K562 (cell line): ENCODE measurements around the gene ZNF239. TPM values are rescaled to one million over a fixed set of nuclear protein-coding genes. Genes with fewer than 3 reads are reported as not detected.
A peak's percentile ranks its signal among the peaks of the same experiment; 100 is the strongest.

Source experiments
- ATAC-seq: fragments of 200-7000 bp; cut with Tn5 transposase; 3 replicates; pipeline ENCODE4 v1.9.1; 2020; ENCODE audit warnings: moderate library complexity
- BruUV-seq: library from RNA; stranded (reverse); fragments of 400-500 nt; replicated peaks from 2 replicates; lab custom pipeline; 2021; lab: Mats Ljungman, UMichigan
- CTCF ChIA-PET: fragments of 300-600 bp; formaldehyde crosslinking; extraction: SDS; loops from one replicate; lab custom pipeline; 2021; ENCODE audit warnings: low intra/inter-chr PET ratio; lab: Yijun Ruan, JAX
- POLR2A ChIA-PET: fragments of 300-600, 350-650 bp; sonication (Branson Sonifier 250); formaldehyde crosslinking; extraction: SDS; loops from one replicate; lab custom pipeline; 2021; ENCODE audit warnings: antibody characterized with exemption, inconsistent platforms; lab: Yijun Ruan, JAX
- DNase-seq, 4 experiments: peaks; one replicate each; pipeline versions ENCODE4 v3.0.0 to v3.0.0-alpha.2; 2011 to 2018; ENCODE audit warnings: low spot score in 3 of 4, mixed read lengths in 3 of 4; ENCODE audit errors: extremely low read depth in 1 of 4
- FAIRE-seq: peaks from 2 replicates; lab custom pipeline; 2011; peaks lifted over from hg19 to GRCh38; lab: Jason Lieb, UNC
- H2AFZ ChIP-seq: 2 replicates; pipeline ENCODE4 v1.6.0; 2011; ENCODE audit warnings: low read depth, low read length, control low read depth, inconsistent platforms
- H3K27ac ChIP-seq: fragments of 200-600 bp; 3 replicates; pipeline ENCODE4 v1.8.0; 2011; ENCODE audit warnings: low read depth, mild to moderate bottlenecking, control low read depth, inconsistent platforms, low read length, moderate library complexity, mixed read lengths; ENCODE audit errors: extremely low read depth
- H3K27me3 ChIP-seq, 2 experiments: fragments of 300-600 bp in 1 of 2; 2 replicates in 1 of 2; 3 replicates in 1 of 2; pipeline versions ENCODE4 v1.6.0 to v1.8.0; 2011; ENCODE audit warnings: inconsistent platforms in 2 of 2, low read length in 2 of 2, mild to moderate bottlenecking in 1 of 2, mixed read lengths in 1 of 2, moderate library complexity in 1 of 2; ENCODE audit not compliant: control insufficient read depth in 2 of 2, insufficient read depth in 2 of 2
- H3K36me3 ChIP-seq: fragments of 300-600 bp; 3 replicates; pipeline ENCODE4 v1.8.0; 2011; ENCODE audit warnings: mild to moderate bottlenecking, low read length, inconsistent platforms; ENCODE audit not compliant: control insufficient read depth, insufficient read depth
- H3K4me1 ChIP-seq, 2 experiments: fragments of 200-600 bp in 1 of 2; replicated peaks in 1 of 2; 2 replicates in 1 of 2; 3 replicates in 1 of 2; pipeline versions ENCODE4 v1.5.1 to v1.8.0; 2011; ENCODE audit warnings: inconsistent platforms in 2 of 2, low read length in 2 of 2, mild to moderate bottlenecking in 1 of 2, mixed read lengths in 1 of 2, moderate library complexity in 1 of 2; ENCODE audit not compliant: control insufficient read depth in 2 of 2, insufficient read depth in 2 of 2
- H3K4me2 ChIP-seq: 2 replicates; pipeline ENCODE4 v1.6.1; 2011; ENCODE audit warnings: low read length, control low read depth, inconsistent platforms, mixed read lengths; ENCODE audit not compliant: insufficient read depth
- H3K4me3 ChIP-seq: fragments of 200-600 bp; sonication (generic), shearing (Covaris generic); 2 replicates; pipeline ENCODE4 v1.5.1; 2016; ENCODE audit warnings: control low read depth, inconsistent platforms
- H3K79me2 ChIP-seq: fragments of 200-600 bp; 3 replicates; pipeline ENCODE4 v1.8.0; 2011; ENCODE audit warnings: low read length, inconsistent platforms; ENCODE audit not compliant: control insufficient read depth, insufficient read depth
- H3K9ac ChIP-seq, 2 experiments: 2 replicates each; pipeline versions ENCODE4 v1.6.0 to v1.6.1; 2011; ENCODE audit warnings: low read depth in 2 of 2, low read length in 2 of 2, control low read depth in 1 of 2, inconsistent platforms in 1 of 2, mild to moderate bottlenecking in 1 of 2, mixed read lengths in 1 of 2; ENCODE audit not compliant: insufficient read depth in 1 of 2
- H3K9me1 ChIP-seq: one replicate; pipeline ENCODE4 v1.6.0; 2011; ENCODE audit warnings: inconsistent platforms, mild to moderate bottlenecking, low read length, moderate library complexity; ENCODE audit not compliant: control insufficient read depth, insufficient read depth
- H3K9me3 ChIP-seq: replicated peaks from 2 replicates; pipeline ENCODE4 v1.5.1; 2011; ENCODE audit warnings: low read depth, low read length, inconsistent platforms; ENCODE audit not compliant: control insufficient read depth, insufficient read depth
- H4K20me1 ChIP-seq: replicated peaks from 2 replicates; pipeline ENCODE4 v1.6.1; 2011; ENCODE audit warnings: low read length, inconsistent platforms, mixed read lengths; ENCODE audit not compliant: control insufficient read depth, insufficient read depth
- ARID3A ChIP-seq: IDR thresholded peaks from 2 replicates; pipeline ENCODE4 v1.6.1; 2012; ENCODE audit warnings: low read depth, low read length, improper control_type of control experiment, borderline replicate concordance
- CBFA2T2 ChIP-seq: fragments of 450-650 bp; conservative IDR thresholded peaks from 2 replicates; pipeline ENCODE4 v1.6.1; 2017; ENCODE audit warnings: mild to moderate bottlenecking
- CBFA2T3 ChIP-seq: fragments of 450-650 bp; IDR thresholded peaks from 2 replicates; pipeline ENCODE4 v1.6.1; 2017
- CBX5 ChIP-seq: IDR thresholded peaks from 2 replicates; pipeline ENCODE4 v1.6.1; 2014; ENCODE audit warnings: low read depth, borderline replicate concordance
- CREM ChIP-seq: IDR thresholded peaks from 2 replicates; pipeline ENCODE4 v1.6.1; 2014; ENCODE audit warnings: antibody characterized with exemption, low read depth
- DPF2 ChIP-seq: fragments of 450-650 bp; IDR thresholded peaks from 2 replicates; pipeline ENCODE4 v1.6.1; 2016
- HNRNPH1 ChIP-seq: fragments of 200-400 bp; formaldehyde crosslinking; optimal IDR thresholded peaks from 2 replicates; pipeline ENCODE3; 2017; ENCODE audit warnings: low read depth, mild to moderate bottlenecking, low read length, moderate library complexity
- KDM5B ChIP-seq: fragments of 200-600 bp; sonication (generic); IDR thresholded peaks from 2 replicates; pipeline ENCODE4 v1.6.1; 2012; ENCODE audit warnings: low read depth, mild to moderate bottlenecking, moderate library complexity, low read length, control low read depth, inconsistent platforms; ENCODE audit not compliant: insufficient replicate concordance
- MXD1 ChIP-seq: fragments of 250-450 bp; sonication (Bioruptor Pico); IDR thresholded peaks from 2 replicates; pipeline ENCODE4 v1.8.0; 2021; ENCODE audit warnings: borderline replicate concordance, mild to moderate bottlenecking, moderate library complexity; ENCODE audit not compliant: poor library complexity, severe bottlenecking
- POLR2A ChIP-seq: fragments of 450-650 bp; conservative IDR thresholded peaks from 2 replicates; pipeline ENCODE4 v1.6.1; 2016
- SMARCA4 ChIP-seq: fragments of 450-650 bp; IDR thresholded peaks from 2 replicates; pipeline ENCODE4 v1.6.1; 2016
- SP1 ChIP-seq: sonication (generic); formaldehyde crosslinking; IDR thresholded peaks from 2 replicates; pipeline ENCODE4 v1.8.1; 2022; ENCODE audit warnings: mild to moderate bottlenecking, missing genetic modification reagents
- TAF1 ChIP-seq: IDR thresholded peaks from 2 replicates; pipeline ENCODE4 v1.6.1; 2011; ENCODE audit warnings: mild to moderate bottlenecking, low read length, moderate library complexity; ENCODE audit not compliant: insufficient read depth, control insufficient read depth, severe bottlenecking; ENCODE audit errors: extremely low read depth
- YBX1 ChIP-seq: fragments of 450-650 bp; IDR thresholded peaks from 2 replicates; pipeline ENCODE4 v1.7.1; 2016; ENCODE audit warnings: mild to moderate bottlenecking
- ZBTB1 ChIP-seq: sonication (generic); formaldehyde crosslinking; IDR thresholded peaks from 2 replicates; pipeline ENCODE4 v1.8.1; 2023; ENCODE audit warnings: missing genetic modification reagents, low read depth, mild to moderate bottlenecking, borderline replicate concordance
- ZNF124 ChIP-seq: sonication (generic); formaldehyde crosslinking; IDR thresholded peaks from 2 replicates; pipeline ENCODE4 v1.8.1; 2022; ENCODE audit warnings: missing genetic modification reagents
- ZNF174 ChIP-seq: fragments of 250-450 bp; sonication (Bioruptor Pico); IDR thresholded peaks from 2 replicates; pipeline ENCODE4 v1.4.0; 2020; ENCODE audit warnings: mild to moderate bottlenecking
- ZNF586 ChIP-seq: fragments of 450-650 bp; formaldehyde crosslinking; conservative IDR thresholded peaks from 2 replicates; pipeline ENCODE4 v1.4.0; 2020; ENCODE audit warnings: mild to moderate bottlenecking, moderate library complexity
- ZNF695 ChIP-seq: fragments of 450-650 bp; formaldehyde crosslinking; IDR thresholded peaks from 2 replicates; pipeline ENCODE4 v1.4.0; 2020; ENCODE audit warnings: mild to moderate bottlenecking, moderate library complexity
- ZNF79 ChIP-seq: fragments of 250-450 bp; sonication (Bioruptor Pico); IDR thresholded peaks from 2 replicates; pipeline ENCODE4 v1.4.0; 2020; ENCODE audit warnings: low read depth, mild to moderate bottlenecking, moderate library complexity
- WGBS: fragments of 100-300 bp; shearing (Covaris generic); methylation state at CpG from one replicate; pipeline ENCODE4 v1.1.6; 2016; ENCODE audit warnings: low coverage, mixed read lengths; ENCODE audit not compliant: insufficient coverage; ENCODE audit errors: missing lambda C conversion rate; 5-methylcytosine and 5-hydroxymethylcytosine counted together
- in situ Hi-C: fragments of 300-500 bp; cut with MboI; formaldehyde crosslinking; loops from 4 replicates; pipeline ENCODE4 v1.15.0; 2018; ENCODE audit warnings: inconsistent platforms, mixed read lengths
- intact Hi-C: fragments of 100-400 bp; cut with micrococcal nuclease; formaldehyde crosslinking; loops from 2 replicates; pipeline ENCODE4 v1.14.2; 2022
- polyA plus RNA-seq, 8 experiments: library from polyadenylated mRNA; depleted of rRNA in 4 of 8; stranded (reverse) in 5 of 8; unstranded in 3 of 8; fragments of >200 nt; fragmentation: Nextera tagmentation in 2 of 8; fragmentation: Illumina TruSeq in 1 of 8; extraction: Ambion mirVana in 2 of 8; extraction: Trizol in 1 of 8; gene quantifications; 2 replicates each; pipeline versions ENCODE4 v1.2.1 to v1.2.3, GENCODE V29; 2011 to 2014; ENCODE audit warnings: inconsistent platforms in 1 of 8, missing spikeins in 1 of 8
- total RNA-seq, 7 experiments: library from RNA; depleted of rRNA in 6 of 7; stranded (reverse); fragments of >200 nt in 6 of 7; fragmentation: Illumina TruSeq in 2 of 7; extraction: Trizol in 2 of 7; gene quantifications; 2 replicates each; pipeline versions ENCODE4 v1.2.1 to v1.2.3, GENCODE V29; 2011 to 2021; ENCODE audit warnings: low replicate concordance in 1 of 7

The ZNF239 gene
- total and polyA plus RNA-seq, 9 of the 15 experiments (the other 6 are each of a cell fraction or from before 2014, with no cell fraction given): 13.7 to 26.7 (median 23.4) TPM

- Histone ChIP-seq H2AFZ (peak within 1 kb of the TSS; percentile 88), H3K79me2 (peaks cover 12% of the 10 kb centered on the region), H3K9me3 (peaks cover 4% of the 10 kb centered on the region; the same call in 1 of the 2 replicates), H3K36me3 (peaks cover 38% of the 10 kb centered on the region), H3K9ac (peak within 1 kb of the TSS; percentile 72 to 94), H3K4me1 (peaks cover 0 to 12% of the 10 kb centered on the region in 2 experiments; a peak in 3 of 5 replicates), H3K9me1 (no peaks in the 10 kb centered on the region), H4K20me1 (no peaks in the 10 kb centered on the region), H3K4me2 (peak within 1 kb of the TSS; percentile 94), H3K27ac (peak within 1 kb of the TSS; percentile 75), H3K4me3 (peak within 1 kb of the TSS; percentile 75), H3K27me3 (peaks cover 4 to 11% of the 10 kb centered on the region in 2 experiments; a peak in 4 of 5 replicates)
- DNase-seq (peak; percentile 89 to 91 (median 90)), FAIRE-seq (peak; percentile 94), ATAC-seq (peak; percentile 99)
- in situ Hi-C loops: no loop called here
- CTCF ChIA-PET: interaction anchor here (0.6 kb wide), 1 partner anchor 304 kb away, joined by 3 read pairs; no protein-coding TSS in a partner anchor
- POLR2A ChIA-PET: interaction anchor here (1.1 to 3.0 kb wide), 3 partner anchors 9 to 13 kb away, joined by 3 to 12 read pairs (median 4); no protein-coding TSS in a partner anchor
- intact Hi-C loops: no loop called here
- WGBS: 2% methylated on average over 50 of the region's 58 CpGs
- BruUV-seq: no TSS peak
- TF ChIP-seq DPF2: no peak
- no peak for TF ChIP-seq CBFA2T3
- TF ChIP-seq ZNF695 (CRISPR knock-in tag): no peak
- no peak for TF ChIP-seq ZNF79
- TF ChIP-seq CBFA2T2: no peak
- TF ChIP-seq CBX5: 0 out of 2 replicates have a peak, but pooled peaks have one; percentile 34
- no peak for TF ChIP-seq YBX1
- TF ChIP-seq TAF1: peak; percentile 53
- peak; percentile 84 for TF ChIP-seq MXD1 (CRISPR knock-in tag)
- peak; percentile 44; the same call in 1 of the 2 replicates for TF ChIP-seq ZBTB1 (CRISPR knock-in tag)
- no peak for TF ChIP-seq ZNF124
- TF ChIP-seq KDM5B: peak; percentile 88
- no peak for TF ChIP-seq ZNF586 (CRISPR knock-in tag)
- TF ChIP-seq HNRNPH1: no peak
- TF ChIP-seq POLR2A: peak; percentile 91
- no peak for TF ChIP-seq SP1 (CRISPR knock-in tag)
- peak; percentile 56; the same call in 1 of the 2 replicates for TF ChIP-seq CREM
- TF ChIP-seq ZNF174 (CRISPR knock-in tag): no peak
- no peak for TF ChIP-seq ARID3A
- TF ChIP-seq SMARCA4: no peak
Observed at GRCh38 chr10:43606323-43607198, 32.1 kb upstream of the ZNF239 start, which contains the start of gene ZNF485. Gene ZNF485, plus strand, starts transcription at chr10:43606438. Its CDS starts 613 bp downstream, at chr10:43607051.
